A549 (cell line): ENCODE data around the gene CXXC1.

Experiments
- CBX2 ChIP-seq: fragments of 200-600 bp; sonication (generic); IDR thresholded peaks from 2 replicates; pipeline ENCODE4 v1.6.1; 2016; ENCODE audit warnings: low read depth, mild to moderate bottlenecking, borderline replicate concordance
- EP300 ChIP-seq, 2 experiments: fragments of >200 bp; sonication (Bioruptor Twin); formaldehyde crosslinking; IDR thresholded peaks; 2 replicates in 1 of 2; 3 replicates in 1 of 2; pipeline ENCODE4 v1.6.1; 2016 to 2017
- ESRRA ChIP-seq: fragments of 150-350 bp; IDR thresholded peaks from 2 replicates; pipeline ENCODE4 v1.6.1; 2014; ENCODE audit warnings: mild to moderate bottlenecking, low read length, borderline replicate concordance
- FOSL2 ChIP-seq, 2 experiments: fragments of 450-650 bp in 1 of 2; fragments of >200 bp in 1 of 2; sonication (Bioruptor Twin) in 1 of 2; formaldehyde crosslinking; IDR thresholded peaks; 2 replicates each; pipeline versions ENCODE4 v1.5.0 to v1.6.1; 2016 to 2020; ENCODE audit warnings: mild to moderate bottlenecking in 1 of 2, moderate library complexity in 1 of 2
- HDAC2 ChIP-seq: fragments of 200-600 bp; sonication (generic); IDR thresholded peaks from 2 replicates; pipeline ENCODE4 v1.6.1; 2016
- HOXA7 ChIP-seq: fragments of 250-450 bp; sonication (Bioruptor Pico); IDR thresholded peaks from 2 replicates; pipeline ENCODE4 v1.5.0; 2020; ENCODE audit warnings: mild to moderate bottlenecking, moderate library complexity
- MAZ ChIP-seq: fragments of 150-350 bp; IDR thresholded peaks from 2 replicates; pipeline ENCODE4 v1.6.1; 2014; ENCODE audit warnings: antibody characterized with exemption, low read depth, low read length, borderline replicate concordance
- MYC ChIP-seq: IDR thresholded peaks from 2 replicates; pipeline ENCODE4 v1.6.1; 2012; ENCODE audit warnings: mild to moderate bottlenecking, inconsistent platforms, low read length, improper control_type of control experiment, borderline replicate concordance
- POLR2A ChIP-seq: IDR thresholded peaks from 2 replicates; pipeline ENCODE4 v1.6.1; 2012; ENCODE audit warnings: mild to moderate bottlenecking, low read length
- RCOR1 ChIP-seq: fragments of 150-350 bp; IDR thresholded peaks from 2 replicates; pipeline ENCODE4 v1.6.1; 2014; ENCODE audit warnings: antibody characterized with exemption, low read length, low read depth
- REST ChIP-seq: fragments of 200-600 bp; sonication (generic); IDR thresholded peaks from 2 replicates; pipeline ENCODE4 v1.6.1; 2016; ENCODE audit warnings: antibody characterized with exemption, mild to moderate bottlenecking, moderate library complexity
- ZC3H11A ChIP-seq: fragments of 450-650 bp; IDR thresholded peaks from 2 replicates; pipeline ENCODE4 v1.6.1; 2014; ENCODE audit warnings: antibody characterized with exemption, mild to moderate bottlenecking
- TF ChIP-seq, protein P1 (sequence below): fragments of 250-450 bp; sonication (Bioruptor Pico); IDR thresholded peaks from 2 replicates; pipeline ENCODE4 v1.5.0; 2021; ENCODE audit warnings: mild to moderate bottlenecking, moderate library complexity, borderline replicate concordance
- TF ChIP-seq, protein P2 (sequence below): fragments of >200 bp; sonication (Bioruptor Twin); formaldehyde crosslinking; IDR thresholded peaks from 3 replicates; pipeline ENCODE4 v1.5.1; 2016

DNA sequence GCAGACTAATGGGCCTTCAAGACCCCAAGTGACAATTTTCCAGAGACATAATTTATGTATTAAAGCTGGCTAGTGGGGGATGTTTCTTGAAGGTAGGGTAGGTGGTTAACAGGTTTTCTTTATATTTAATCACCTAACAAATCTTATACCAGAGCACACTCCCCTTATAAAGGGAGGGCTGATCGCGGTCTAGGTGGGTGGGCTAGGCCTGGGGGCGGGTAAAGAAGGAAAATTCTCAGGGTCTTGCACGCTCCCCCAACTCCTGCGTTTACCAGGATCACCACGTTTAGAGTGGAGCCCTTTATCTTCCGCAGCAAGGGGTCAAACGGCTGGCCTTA is 19.9 kb upstream of the CXXC1 start:
- no peak for TF ChIP-seq RCOR1
- TF ChIP-seq, protein P1, sequence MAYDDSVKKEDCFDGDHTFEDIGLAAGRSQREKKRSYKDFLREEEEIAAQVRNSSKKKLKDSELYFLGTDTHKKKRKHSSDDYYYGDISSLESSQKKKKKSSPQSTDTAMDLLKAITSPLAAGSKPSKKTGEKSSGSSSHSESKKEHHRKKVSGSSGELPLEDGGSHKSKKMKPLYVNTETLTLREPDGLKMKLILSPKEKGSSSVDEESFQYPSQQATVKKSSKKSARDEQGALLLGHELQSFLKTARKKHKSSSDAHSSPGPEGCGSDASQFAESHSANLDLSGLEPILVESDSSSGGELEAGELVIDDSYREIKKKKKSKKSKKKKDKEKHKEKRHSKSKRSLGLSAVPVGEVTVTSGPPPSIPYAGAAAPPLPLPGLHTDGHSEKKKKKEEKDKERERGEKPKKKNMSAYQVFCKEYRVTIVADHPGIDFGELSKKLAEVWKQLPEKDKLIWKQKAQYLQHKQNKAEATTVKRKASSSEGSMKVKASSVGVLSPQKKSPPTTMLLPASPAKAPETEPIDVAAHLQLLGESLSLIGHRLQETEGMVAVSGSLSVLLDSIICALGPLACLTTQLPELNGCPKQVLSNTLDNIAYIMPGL (CRISPR knock-in tag) = no peak
- no peak for TF ChIP-seq EP300 (IDR thresholded peaks at IDR 0.05)
- no peak for TF ChIP-seq MYC
- TF ChIP-seq, protein P2, sequence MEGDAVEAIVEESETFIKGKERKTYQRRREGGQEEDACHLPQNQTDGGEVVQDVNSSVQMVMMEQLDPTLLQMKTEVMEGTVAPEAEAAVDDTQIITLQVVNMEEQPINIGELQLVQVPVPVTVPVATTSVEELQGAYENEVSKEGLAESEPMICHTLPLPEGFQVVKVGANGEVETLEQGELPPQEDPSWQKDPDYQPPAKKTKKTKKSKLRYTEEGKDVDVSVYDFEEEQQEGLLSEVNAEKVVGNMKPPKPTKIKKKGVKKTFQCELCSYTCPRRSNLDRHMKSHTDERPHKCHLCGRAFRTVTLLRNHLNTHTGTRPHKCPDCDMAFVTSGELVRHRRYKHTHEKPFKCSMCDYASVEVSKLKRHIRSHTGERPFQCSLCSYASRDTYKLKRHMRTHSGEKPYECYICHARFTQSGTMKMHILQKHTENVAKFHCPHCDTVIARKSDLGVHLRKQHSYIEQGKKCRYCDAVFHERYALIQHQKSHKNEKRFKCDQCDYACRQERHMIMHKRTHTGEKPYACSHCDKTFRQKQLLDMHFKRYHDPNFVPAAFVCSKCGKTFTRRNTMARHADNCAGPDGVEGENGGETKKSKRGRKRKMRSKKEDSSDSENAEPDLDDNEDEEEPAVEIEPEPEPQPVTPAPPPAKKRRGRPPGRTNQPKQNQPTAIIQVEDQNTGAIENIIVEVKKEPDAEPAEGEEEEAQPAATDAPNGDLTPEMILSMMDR = no peak
- no peak for TF ChIP-seq HOXA7 (CRISPR knock-in tag)
- no peak for TF ChIP-seq FOSL2 (IDR thresholded peaks at IDR 0.05)
- TF ChIP-seq FOSL2 (CRISPR knock-in tag; IDR thresholded peaks at IDR 0.05) = no peak
- TF ChIP-seq REST = no peak
- TF ChIP-seq CBX2 = no peak
- TF ChIP-seq POLR2A = no peak
- no peak for TF ChIP-seq ESRRA
- no peak for TF ChIP-seq HDAC2
- no peak for TF ChIP-seq ZC3H11A
- TF ChIP-seq MAZ = no peak
